Cortex of kidney (tissue), 1 donor: ENCODE measurements around the gene FAM25A.
"Not testable (repeated sequence)": the region's sequence is repeated elsewhere in the genome, so short reads cannot be mapped to it uniquely, and the experiment has no call there.

Experiments
- DNase-seq: peaks from one replicate; lab custom pipeline; 2025; lab: John Stamatoyannopoulos, UW

FAM25A gene

GRCh38 chr10:87020056-87020455 is at the start of gene FAM25A:
FAM25A (plus strand) TSS chr10:87020294; CDS start chr10:87020325, 31 bp downstream.
- not testable (repeated sequence) for DNase-seq

GRCh38 chr10:86970982-86971231 is 49.2 kb upstream of the FAM25A start:
- DNase-seq: no peak

- peak; percentile 90 for DNase-seq
Measured at GRCh38 chr10:86971232-86971991, 48.7 kb upstream of the FAM25A start.

- DNase-seq: no peak
Measured at GRCh38 chr10:86972613-86973380, 47.3 kb upstream of the FAM25A start.

GRCh38 chr10:86974484-86974883 is 45.6 kb upstream of the FAM25A start:
- no peak for DNase-seq

- no peak for DNase-seq
Measured at GRCh38 chr10:86976362-86977056, 43.6 kb upstream of the FAM25A start.

- DNase-seq: not testable (repeated sequence)
Measured at GRCh38 chr10:86978457-86978856, 41.6 kb upstream of the FAM25A start.

- DNase-seq: no peak
Measured at GRCh38 chr10:86979296-86979818, 40.7 kb upstream of the FAM25A start.

- DNase-seq: no peak
Measured at GRCh38 chr10:86979977-86980448, 40.1 kb upstream of the FAM25A start.

- DNase-seq: not testable (repeated sequence)
Measured at GRCh38 chr10:86981020-86981419, 39.1 kb upstream of the FAM25A start.

- no peak for DNase-seq
Measured at GRCh38 chr10:86981716-86982115, 38.4 kb upstream of the FAM25A start.

GRCh38 chr10:86984498-86984897 is 35.6 kb upstream of the FAM25A start:
- DNase-seq: not testable (repeated sequence)

- DNase-seq: no peak
Measured at GRCh38 chr10:86988520-86988919, 31.6 kb upstream of the FAM25A start.

- not testable (repeated sequence) for DNase-seq
Measured at GRCh38 chr10:86991362-86991761, 28.7 kb upstream of the FAM25A start.

GRCh38 chr10:86992456-86992855 is 27.6 kb upstream of the FAM25A start:
- DNase-seq: no peak

- DNase-seq: no peak
Measured at GRCh38 chr10:86992929-86993328, 27.2 kb upstream of the FAM25A start.

- not testable (repeated sequence) for DNase-seq
Measured at GRCh38 chr10:86999802-87000403, 20.2 kb upstream of the FAM25A start.

- DNase-seq: no peak
Measured at GRCh38 chr10:87000491-87000890, 19.6 kb upstream of the FAM25A start.

GRCh38 chr10:87007124-87007523 is 13.0 kb upstream of the FAM25A start:
- not testable (repeated sequence) for DNase-seq

GRCh38 chr10:87007674-87008073 is 12.4 kb upstream of the FAM25A start:
- DNase-seq: not testable (repeated sequence)

GRCh38 chr10:87008303-87008702 is 11.8 kb upstream of the FAM25A start:
- not testable (repeated sequence) for DNase-seq

GRCh38 chr10:87009134-87009696 is 10.9 kb upstream of the FAM25A start:
- DNase-seq: not testable (repeated sequence)
